Right cardiac atrium (tissue), 5 donors: ENCODE results near the gene CAPN2. TPM values are rescaled to one million over a fixed set of nuclear protein-coding genes. Genes with fewer than 3 reads are reported as not detected.
"Not testable (repeated sequence)": the region's sequence is repeated elsewhere in the genome, so short reads cannot be mapped to it uniquely, and the experiment has no call there.

Experiments used
- ATAC-seq, 2 donors: fragments of 200-7000 bp; cut with Tn5 transposase; one replicate each; pipeline versions ENCODE4 v1.8.0 to v1.9.1; 2020; ENCODE audit warnings: moderate library complexity in 2 of 2, mild to moderate bottlenecking in 1 of 2
- DNase-seq, 3 donors: peaks; one replicate each; pipeline ENCODE4 v3.0.0-alpha.2; 2020
- H3K27ac ChIP-seq: one replicate; pipeline ENCODE4 v1.5.1; 2013; ENCODE audit warnings: mild to moderate bottlenecking, low read length, control low read depth, moderate library complexity
- H3K27me3 ChIP-seq: one replicate; pipeline ENCODE4 v1.6.1; 2013; ENCODE audit not compliant: control insufficient read depth, insufficient read depth
- H3K4me1 ChIP-seq: one replicate; pipeline ENCODE4 v1.6.1; 2013; ENCODE audit warnings: low read length; ENCODE audit not compliant: control insufficient read depth, insufficient read depth
- H3K4me3 ChIP-seq: one replicate; pipeline ENCODE4 v1.5.1; 2013; ENCODE audit warnings: low read length, control low read depth
- H3K9me3 ChIP-seq: one replicate; pipeline ENCODE4 v1.6.1; 2013; ENCODE audit warnings: low read length; ENCODE audit not compliant: control insufficient read depth
- WGBS: extraction: QIAGEN DNeasy Blood & Tissue Kit; methylation state at CpG from one replicate; pipeline ENCODE4 v1.1.7; 2013; 5-methylcytosine and 5-hydroxymethylcytosine counted together
- intact Hi-C, 4 donors: fragments of 100-400 bp; cut with DNase I; formaldehyde crosslinking; loops; one replicate each; pipeline versions ENCODE4 v1.11.0 to v1.14.0; 2022 to 2023
- polyA plus RNA-seq: library from polyadenylated mRNA; stranded (reverse); fragments of 200-250 nt; gene quantifications from one replicate; pipeline ENCODE4 v1.2.3, GENCODE V29; 2013
- total RNA-seq, 4 donors: library from RNA; stranded (reverse); fragmentation: NEBNext Ultra II Directional; extraction: Animal tissue kit (Norgen Biotek cat#: 25700); gene quantifications; one replicate each; pipeline ENCODE4 v1.2.1, GENCODE V29; 2021
- donor health status: healthy with polysubstance abuse.
- donor health status: DM: no; HTN: yes; CAD: no.
- donor health status: DM: no; HTN: no; CAD: no.
- donor health status: DM: no; HTN: yes; CAD: no; lungs with severe emphysema.
- donor health status: DM: yes; HTN: yes; CAD: no.

The CAPN2 gene
- total and polyA plus RNA-seq, 5 donors, result 52.7 to 91.6 (median 71.2) TPM

DNA sequence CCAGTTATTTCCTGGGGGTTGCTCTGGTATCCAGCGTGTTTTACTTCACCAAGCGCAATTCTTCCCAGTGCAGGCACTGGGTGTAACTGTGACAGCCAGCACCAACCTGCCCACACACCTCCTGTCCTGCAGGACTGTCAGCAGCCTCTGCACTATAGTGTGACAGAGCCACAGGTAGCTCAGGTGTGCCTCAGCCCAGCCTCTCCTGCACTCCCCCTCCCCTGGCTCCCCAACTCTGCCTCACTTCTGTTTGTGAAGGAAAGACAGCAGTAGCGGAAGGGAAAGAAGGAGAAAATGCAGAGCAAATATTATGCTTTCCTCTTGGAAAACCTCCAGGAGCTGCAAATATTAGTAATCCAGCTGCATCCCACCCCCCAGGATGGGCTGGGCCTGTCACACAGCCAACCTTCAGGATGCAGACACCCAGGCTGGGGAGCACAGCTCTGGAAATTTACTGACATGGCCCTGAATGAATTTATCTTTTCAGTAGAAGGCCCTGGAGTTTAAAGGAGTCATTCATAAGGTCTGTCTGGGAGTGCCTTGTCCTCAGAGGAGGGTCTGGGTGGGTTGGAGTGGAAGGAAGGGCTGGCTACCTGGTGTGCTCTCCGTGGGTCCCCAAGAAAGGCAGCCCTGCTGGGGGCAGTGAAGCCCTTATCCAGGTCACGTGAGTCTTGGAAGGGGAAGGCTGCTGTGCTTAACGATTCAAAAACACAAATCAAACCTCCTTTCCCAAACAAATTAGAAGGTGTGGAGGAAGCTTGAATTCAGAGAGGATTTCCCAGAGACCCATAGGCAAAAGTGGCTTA is 20.9 kb downstream of the CAPN2 start:
- no peaks in the 10 kb centered on the region for H3K27me3 ChIP-seq
- peak overlapping the region; percentile 61 for H3K27ac ChIP-seq
- DNase-seq (peak in 1 of 3 donors; percentile 58), ATAC-seq (peak in 1 of 2 donors; percentile 73)
- 59% methylated on average over 6 of the region's 6 CpGs for WGBS
- H3K4me3 ChIP-seq, result no peak overlapping the region
- intact Hi-C loops, result no loop called here
- peaks cover 26% of the 10 kb centered on the region for H3K4me1 ChIP-seq
- no peaks in the 10 kb centered on the region for H3K9me3 ChIP-seq

DNA sequence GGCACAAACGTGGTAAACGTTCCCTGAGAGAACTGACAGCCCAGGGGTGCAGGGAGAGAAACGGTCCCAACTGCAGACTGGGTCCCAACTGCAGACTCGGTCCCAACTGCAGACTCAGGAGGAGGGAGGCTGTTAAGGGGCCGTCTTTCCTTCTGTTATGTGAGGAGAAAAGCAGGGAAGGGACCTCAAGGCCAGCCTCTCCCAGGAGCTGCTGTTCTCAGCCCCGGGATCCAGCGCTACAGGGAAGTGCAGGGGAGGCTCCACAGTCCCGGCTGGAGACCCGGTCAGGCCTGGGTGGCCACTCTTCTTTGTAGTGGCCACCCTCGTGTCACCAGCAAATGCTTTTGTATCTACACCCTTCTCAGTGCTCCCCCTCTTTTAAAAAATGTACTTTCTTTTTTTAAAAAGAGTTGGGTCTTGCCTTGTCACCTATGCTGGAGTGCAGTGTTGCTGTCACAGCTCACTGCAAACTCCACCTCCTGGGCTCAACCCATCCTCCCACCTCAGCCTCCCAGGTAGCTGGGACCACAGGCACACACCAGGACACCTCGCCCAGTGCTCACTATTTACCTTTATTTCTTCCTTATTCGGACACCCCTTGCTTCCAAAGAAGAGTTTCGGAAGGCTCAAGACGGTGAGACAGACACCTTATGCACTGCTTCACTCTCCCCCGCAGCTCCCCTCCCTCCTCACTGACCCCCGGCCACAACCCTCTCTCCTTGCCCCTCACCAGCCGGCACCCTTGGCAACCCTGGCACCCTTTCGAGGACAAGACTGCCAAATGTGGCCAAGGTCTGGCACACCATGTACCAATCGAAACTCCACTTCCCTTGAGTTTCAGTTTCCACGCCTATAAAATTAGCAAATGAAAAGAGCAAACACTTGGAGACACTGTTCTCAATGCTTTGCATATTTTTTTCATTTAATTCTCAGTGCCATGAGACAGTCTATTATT is 21.8 kb downstream of the CAPN2 start:
- peak overlapping the region; percentile 60 for H3K27ac ChIP-seq

DNA sequence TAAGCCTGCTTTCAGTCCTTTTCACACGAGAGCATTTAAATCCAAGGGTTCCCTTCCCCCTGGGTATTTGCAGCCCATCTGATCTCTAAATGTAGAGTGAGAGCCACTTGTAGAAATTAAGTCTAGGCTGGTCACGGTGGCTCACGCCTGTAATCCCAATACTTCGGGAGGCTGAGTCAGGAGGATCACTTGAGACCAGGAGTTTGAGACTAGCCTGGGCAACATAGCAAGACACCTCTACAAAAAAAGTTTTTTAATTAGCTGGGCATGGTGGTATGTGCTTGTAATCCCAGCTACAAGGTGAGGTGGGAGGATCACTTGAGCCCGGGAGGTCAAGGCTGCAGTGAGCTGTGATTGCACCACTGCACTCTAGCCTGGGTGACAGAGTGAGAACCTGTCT is 24.3 kb downstream of the CAPN2 start:
- not testable (repeated sequence) for ATAC-seq

More for the DNA sequence above, 21.8 kb downstream of the CAPN2 start:
- no peaks in the 10 kb centered on the region for H3K27me3 ChIP-seq
- H3K9me3 ChIP-seq, result no peaks in the 10 kb centered on the region
- DNase-seq (no peak), ATAC-seq (no peak)
- intact Hi-C loops, result no loop called here
- 73% methylated on average over 20 of the region's 20 CpGs for WGBS
- no peak overlapping the region for H3K4me3 ChIP-seq
- H3K4me1 ChIP-seq, result peaks cover 30% of the 10 kb centered on the region

DNA sequence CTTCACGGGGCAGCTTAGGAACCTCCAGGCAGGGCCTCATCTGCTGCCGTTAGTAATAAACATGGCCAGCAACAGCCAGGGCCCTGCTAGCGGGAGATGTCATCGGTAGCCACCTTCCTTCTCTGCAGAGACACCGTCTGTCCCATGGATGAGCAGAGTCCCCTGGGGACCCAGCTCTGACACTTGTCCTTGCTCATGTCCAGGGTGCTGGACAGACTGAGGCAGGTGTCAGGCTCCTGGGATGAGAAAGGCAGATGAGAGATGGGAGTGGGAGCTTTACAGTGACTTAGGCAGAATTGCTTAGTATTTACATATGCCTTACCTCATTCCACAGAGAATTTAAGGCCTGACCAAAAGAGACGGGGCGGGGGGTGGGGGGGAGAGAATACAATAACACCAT is 25.0 kb downstream of the CAPN2 start:
- intact Hi-C loops, result no loop called here

More for the DNA sequence above, 24.3 kb downstream of the CAPN2 start:
- H3K4me3 ChIP-seq, intact Hi-C loops, H3K9me3 ChIP-seq, H3K27ac ChIP-seq, H3K27me3 ChIP-seq, DNase-seq: not testable (repeated sequence)
- H3K4me1 ChIP-seq, result peaks cover 29% of the 10 kb centered on the region
- 97% methylated on average over 5 of the region's 5 CpGs for WGBS

DNA sequence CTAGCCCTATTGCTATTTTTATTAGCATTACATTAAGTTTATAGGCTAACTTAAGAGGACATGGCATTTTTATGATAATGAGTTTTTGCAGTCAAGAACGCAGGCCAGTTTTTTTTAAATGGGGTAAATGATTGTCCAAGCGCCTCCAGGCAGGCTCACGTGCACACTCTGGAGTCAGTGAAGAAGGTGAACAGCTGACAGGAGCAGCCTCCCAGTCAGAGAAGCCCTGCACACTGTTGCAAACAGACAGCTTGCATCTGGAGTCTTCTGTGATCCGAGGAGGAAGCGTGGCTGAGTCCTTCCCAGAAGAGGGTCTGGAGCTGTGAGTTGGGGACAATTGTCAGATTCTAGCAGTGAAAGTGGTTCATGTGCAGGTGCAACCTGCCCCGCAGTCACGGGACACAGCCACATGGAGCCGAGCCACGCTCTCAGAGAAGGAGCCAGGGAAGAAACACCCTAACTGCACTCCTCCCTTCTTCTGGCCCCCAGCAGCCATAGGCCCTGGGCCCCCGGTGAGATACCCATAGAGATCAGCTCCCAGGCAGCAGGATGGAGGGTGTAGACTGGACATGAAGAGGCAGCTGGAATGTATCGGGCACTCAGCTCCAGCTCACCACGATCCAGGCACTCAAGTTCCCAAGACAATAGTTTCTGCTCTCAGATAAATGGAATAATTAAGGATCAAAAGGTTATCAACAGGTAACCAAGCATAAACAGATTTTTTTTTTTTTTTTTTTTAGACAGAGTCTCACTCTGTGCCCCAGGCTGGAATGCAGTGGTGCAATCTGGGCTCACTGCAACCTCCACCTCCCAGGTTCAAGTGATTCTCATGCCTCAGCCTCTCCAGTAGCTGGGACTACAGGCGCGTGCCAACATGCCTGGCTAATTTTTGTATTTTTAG is 26.4 kb downstream of the CAPN2 start:
- ATAC-seq (no peak), DNase-seq (no peak)
- H3K27me3 ChIP-seq, result no peaks in the 10 kb centered on the region
- intact Hi-C loops, result no loop called here
- H3K4me1 ChIP-seq, result peaks cover 23% of the 10 kb centered on the region
- 68% methylated on average over 14 of the region's 14 CpGs for WGBS
- H3K4me3 ChIP-seq, result no peak overlapping the region
- peak overlapping the region; percentile 1 for H3K27ac ChIP-seq
- H3K9me3 ChIP-seq, result no peaks in the 10 kb centered on the region

More for the DNA sequence above, 25.0 kb downstream of the CAPN2 start:
- no peak for DNase-seq
- H3K4me3 ChIP-seq, result no peak overlapping the region
- 81% methylated on average over 7 of the region's 7 CpGs for WGBS
- no peaks in the 10 kb centered on the region for H3K27me3 ChIP-seq
- peaks cover 29% of the 10 kb centered on the region for H3K4me1 ChIP-seq
- ATAC-seq, result no peak
- H3K27ac ChIP-seq, result no peak overlapping the region
- no peaks in the 10 kb centered on the region for H3K9me3 ChIP-seq

DNA sequence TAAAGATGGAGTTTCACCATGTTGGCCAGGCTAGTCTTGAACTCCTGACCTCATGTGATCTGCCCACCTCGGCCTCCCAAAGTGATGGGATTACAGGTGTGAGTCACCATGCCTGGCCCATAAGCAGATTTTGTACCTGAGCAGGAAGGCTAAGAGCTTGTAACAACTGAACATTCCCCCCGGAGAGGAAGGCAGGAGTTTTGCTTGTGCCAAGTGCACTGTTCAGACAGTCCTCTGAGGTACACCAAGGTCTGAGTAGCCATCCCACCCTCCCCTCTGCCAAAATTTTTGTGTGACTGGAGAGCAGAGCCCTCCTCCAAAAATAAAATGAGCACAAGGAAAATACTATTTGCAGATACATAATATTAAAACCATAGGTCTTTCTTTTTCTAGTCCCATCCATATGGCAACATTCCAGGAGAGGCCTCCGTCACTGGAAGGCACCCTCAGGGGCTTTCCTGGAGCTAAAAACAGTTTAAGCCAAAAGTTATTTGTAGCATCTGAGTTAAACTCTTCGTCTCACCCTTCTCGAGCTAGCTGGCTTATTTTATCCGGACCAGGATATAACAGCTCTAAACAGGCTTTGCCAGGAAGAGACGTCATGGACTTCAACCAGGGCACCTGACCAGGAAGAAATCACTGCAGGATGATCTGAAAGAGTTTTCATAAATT is 27.2 kb downstream of the CAPN2 start:
- peaks cover 19% of the 10 kb centered on the region for H3K4me1 ChIP-seq
- no peak overlapping the region for H3K4me3 ChIP-seq
- no peak overlapping the region for H3K27ac ChIP-seq
- H3K9me3 ChIP-seq, result no peaks in the 10 kb centered on the region
- no peak for DNase-seq
- no peaks in the 10 kb centered on the region for H3K27me3 ChIP-seq
- peak in 1 of 2 donors; percentile 24 for ATAC-seq
- intact Hi-C loops, result no loop called here
- WGBS, result 27% methylated on average over 7 of the region's 7 CpGs

DNA sequence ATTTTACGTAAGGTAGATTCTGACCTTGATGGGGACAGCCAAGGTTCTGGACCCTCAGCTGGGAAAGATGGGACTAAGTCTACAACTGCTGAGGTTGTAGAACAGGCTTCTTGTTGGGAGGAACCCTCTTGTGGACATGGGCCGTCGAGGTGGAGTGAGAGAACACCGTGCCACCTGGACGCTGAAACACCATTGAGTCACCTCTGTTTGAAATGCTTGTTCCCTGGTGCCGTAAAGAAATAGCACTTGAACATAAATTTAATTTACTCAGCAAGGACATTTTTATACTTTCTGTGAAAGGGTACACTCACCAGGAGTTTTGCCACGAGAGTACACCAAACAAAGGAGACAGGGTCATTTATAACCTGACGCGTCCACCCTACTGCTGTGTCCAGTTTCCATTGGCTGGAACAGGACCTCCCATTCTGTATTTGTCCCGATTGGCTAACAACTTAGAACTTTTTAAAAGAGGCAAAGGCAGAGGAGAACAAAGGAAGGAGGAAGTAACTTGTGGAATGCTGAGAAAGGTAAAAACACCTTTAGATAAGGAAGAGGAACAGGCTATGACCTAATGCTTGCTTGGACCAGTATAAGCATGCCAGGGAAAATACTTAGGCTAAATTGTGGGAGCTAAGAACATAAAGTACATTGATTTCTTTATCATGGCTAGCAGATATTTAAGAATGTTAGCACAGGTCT is 27.8 kb downstream of the CAPN2 start:
- H3K4me1 ChIP-seq, result peaks cover 16% of the 10 kb centered on the region
- ATAC-seq, DNase-seq, H3K27me3 ChIP-seq, intact Hi-C loops, H3K9me3 ChIP-seq, H3K4me3 ChIP-seq, H3K27ac ChIP-seq: not testable (repeated sequence)
- 81% methylated on average over 10 of the region's 10 CpGs for WGBS

DNA sequence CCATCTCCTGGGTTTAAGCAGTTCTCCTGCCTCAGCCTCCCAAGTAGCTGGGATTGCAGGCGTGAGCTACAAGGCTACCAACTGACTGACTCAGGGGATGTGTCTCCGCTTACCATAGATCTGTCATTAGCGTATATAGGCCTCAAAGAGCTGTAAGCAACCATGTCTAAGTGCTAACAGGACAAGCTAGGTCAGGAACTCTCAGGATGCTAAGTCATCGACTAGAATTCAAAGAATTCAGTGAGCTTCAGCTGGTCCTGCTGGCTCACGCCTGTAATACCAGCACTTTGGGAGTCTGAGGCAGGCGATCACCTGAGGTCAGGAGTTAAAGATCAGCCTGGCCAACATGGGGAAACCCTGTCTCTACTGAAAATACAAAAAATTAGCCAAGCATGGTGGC is 29.5 kb downstream of the CAPN2 start:
- ATAC-seq (no peak), DNase-seq (no peak)
- 88% methylated on average over 6 of the region's 6 CpGs for WGBS
- Histone ChIP-seq H3K27ac (no peak overlapping the region), H3K9me3 (no peaks in the 10 kb centered on the region), H3K27me3 (no peaks in the 10 kb centered on the region), H3K4me1 (peaks cover 16% of the 10 kb centered on the region), H3K4me3 (no peak overlapping the region)
- intact Hi-C loops, result no loop called here

DNA sequence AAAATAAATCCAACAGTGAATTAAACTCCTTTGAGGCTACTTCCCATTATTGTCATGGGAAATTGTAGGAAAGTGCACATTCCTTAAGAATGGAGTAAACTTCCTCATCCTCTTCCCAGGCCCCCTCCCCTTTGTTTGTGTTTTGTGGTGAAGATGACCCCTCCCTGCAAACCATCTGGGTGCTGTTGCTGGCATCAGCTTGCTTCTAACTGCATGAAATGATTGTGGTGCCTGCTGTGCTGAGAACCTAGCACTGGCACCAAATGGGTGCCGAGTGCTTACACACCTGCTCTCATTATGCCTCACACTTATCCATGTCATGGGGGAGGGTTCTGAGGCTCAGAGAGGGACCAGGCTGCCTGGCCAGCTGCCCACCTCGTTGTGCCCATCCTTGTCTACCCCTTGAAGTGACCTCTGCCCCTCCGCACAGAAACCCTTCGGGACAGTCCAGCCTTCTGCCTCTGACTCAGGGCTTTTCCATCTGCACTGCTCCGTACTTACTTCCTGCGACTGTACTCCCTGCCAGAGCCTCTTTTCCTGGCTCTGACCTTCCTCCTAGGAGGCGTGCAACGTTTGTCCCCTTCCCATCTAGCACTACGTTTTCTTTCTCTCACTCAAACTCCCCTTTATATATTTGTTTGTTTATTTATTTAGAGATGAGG is 30.6 kb downstream of the CAPN2 start:
- Histone ChIP-seq H3K4me1 (peaks cover 19% of the 10 kb centered on the region), H3K27me3 (no peaks in the 10 kb centered on the region), H3K9me3 (no peaks in the 10 kb centered on the region), H3K27ac (peak overlapping the region; percentile 63), H3K4me3 (no peak overlapping the region)
- 58% methylated on average over 9 of the region's 9 CpGs for WGBS
- DNase-seq (no peak), ATAC-seq (peak in 1 of 2 donors; percentile 86)
- intact Hi-C loops, result no loop called here
